GM18951 (cell line): ENCODE results near the gene RBFOX2.
"Not testable (repeated sequence)": the region's sequence is repeated elsewhere in the genome, so short reads cannot be mapped to it uniquely, and the experiment has no call there.

Source experiments
- POLR2A ChIP-seq: IDR thresholded peaks from 4 replicates; pipeline ENCODE4 v1.6.1; 2011; ENCODE audit warnings: mild to moderate bottlenecking; ENCODE audit not compliant: insufficient read length, insufficient read depth; ENCODE audit errors: extremely low read depth
- in situ Hi-C: fragments of 300-500 bp; cut with MboI; formaldehyde crosslinking; loops from one replicate; pipeline ENCODE4 v1.12.0; 2022; ENCODE audit warnings: low sequenced_read_pairs, mixed read lengths, inconsistent platforms; ENCODE audit not compliant: unreplicated experiment

The RBFOX2 gene

DNA sequence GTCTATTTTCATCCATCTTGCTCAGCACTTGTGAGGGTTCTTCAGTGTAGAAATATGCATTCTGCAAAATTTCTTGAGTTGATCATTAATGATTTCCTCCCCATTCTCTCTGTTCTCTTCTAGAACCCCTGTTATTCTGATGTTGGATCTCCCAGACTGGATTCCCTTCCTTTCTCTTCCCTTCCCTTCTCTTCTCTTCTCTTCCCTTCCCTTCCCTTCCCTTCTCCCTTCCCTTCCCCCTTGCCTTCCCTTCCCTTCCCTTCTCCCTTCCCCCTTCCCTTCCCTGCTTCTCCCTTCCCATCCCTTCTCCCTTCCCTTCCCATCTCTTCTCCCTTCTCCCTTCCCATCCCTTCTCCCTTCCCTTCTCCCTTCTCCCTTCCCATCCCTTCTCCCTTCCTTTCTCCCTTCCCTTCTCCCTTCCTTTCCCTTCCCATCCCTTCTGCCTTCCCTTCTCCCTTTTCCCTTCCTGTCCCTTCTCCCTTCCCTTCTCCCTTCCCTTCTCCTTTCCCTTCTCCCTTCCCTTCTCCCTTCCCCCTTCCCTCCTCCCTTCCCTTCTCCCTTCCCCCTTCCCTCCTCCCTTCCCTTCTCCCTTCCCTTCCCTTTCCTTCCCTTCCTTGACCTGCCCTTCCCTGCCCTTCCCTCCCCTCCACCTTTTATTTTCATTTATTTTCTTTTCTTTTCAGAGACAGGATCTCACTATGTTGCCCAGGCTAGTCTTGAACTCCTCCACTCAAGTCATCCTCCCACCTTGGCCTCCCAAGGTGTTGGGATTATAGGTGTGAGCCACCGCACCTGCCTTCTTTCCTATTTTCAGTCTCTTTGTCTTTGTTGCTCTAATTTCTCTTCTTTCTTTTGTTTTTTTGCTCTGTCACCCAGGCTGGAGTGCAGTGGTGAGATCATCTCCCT, 24.9 kb upstream of the RBFOX2 start:
- no peak for TF ChIP-seq POLR2A
- in situ Hi-C loops: no loop called here

DNA sequence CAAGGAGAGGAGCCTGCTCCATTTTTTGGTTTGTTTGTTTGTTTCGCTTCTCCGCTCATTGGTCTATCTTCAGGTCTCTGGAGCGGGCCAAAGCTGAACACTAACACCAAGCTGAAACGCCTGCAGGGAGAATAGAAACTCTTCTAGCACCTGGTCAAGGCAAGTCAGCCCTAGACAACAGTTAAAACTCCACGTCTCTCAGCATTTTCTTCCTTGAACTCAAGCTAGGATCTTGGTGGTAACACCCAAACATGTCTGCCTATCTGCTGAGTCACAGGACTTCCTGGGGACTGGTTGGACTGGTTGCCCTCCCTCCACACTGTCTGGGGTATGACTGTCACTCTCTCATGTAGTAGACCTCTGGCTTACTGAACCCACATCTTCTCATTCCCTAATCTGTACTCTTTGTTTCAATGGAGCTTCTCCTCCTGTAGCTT, 23.9 kb upstream of the RBFOX2 start:
- in situ Hi-C loops: no loop called here
- TF ChIP-seq POLR2A: no peak

DNA sequence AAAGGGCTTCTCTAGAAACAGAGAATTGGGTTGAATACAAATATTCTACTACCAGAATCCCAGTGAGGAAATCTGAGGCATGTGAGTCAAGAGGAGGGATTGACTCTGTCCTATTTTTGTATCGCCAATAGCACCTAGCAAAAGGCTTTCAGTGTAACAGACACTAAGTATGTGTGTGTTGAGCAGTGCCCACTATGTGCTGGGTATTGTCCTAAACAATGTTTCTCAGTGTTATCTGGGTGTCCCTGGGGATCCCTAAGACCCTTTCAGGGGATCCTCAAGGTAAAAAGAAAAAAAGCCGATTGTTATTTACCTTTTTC, 21.0 kb upstream of the RBFOX2 start:
- TF ChIP-seq POLR2A: no peak
- in situ Hi-C loops: no loop called here

DNA sequence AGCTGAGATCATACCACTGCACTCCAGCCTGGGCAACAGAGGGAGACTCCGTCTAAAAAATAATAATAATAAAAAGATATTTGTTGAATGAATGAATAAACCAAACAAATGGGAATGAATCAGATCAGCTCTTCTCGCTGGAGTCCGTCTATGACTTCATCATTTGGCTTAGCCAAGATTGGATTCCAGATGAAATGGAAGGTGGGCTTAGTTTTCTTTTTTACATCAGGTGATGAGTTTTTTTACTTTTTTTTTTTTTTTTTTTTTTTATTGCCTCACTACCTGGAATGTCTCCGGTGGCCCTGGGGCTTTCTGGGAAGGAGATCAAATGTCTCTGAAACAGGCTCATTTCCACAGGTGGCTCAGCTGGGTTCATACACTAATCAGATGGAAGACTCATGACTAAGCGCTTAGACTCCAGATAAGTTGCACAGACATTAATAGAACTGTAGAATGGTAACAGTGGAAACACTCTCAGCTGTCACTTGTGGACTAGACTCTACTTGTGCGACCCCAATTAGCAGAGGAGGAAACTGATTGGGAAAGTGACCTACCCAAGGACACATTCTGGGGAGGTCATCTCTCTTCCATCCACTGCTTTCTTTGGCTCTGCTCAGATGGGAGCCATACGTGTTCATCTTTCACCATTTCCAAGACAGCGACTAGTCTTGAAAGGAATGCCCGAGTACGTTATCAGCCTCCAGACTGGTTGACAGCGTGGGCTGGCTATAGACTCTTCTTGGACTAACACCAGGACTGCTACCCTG, 20.5 kb upstream of the RBFOX2 start:
- in situ Hi-C loops: no loop called here
- TF ChIP-seq POLR2A: no peak

DNA sequence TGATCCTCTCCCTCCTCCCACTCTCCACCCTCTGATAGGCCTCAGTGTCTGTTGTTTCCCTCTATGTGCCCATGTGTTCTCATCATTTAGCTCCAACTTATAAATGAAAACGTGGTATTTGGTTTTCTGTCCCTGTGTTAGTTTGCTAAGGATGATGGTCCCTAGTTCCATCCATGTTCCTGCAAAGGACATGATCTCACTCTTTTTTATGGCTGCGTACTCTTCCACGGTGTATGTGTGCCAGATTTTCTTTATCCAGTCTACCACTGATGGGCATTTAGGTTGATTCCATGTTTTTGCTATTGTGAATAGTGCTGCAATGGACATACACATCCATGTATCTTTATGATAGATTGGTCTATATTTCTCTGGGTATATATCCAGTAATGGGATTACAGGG, 15.9 kb upstream of the RBFOX2 start:
- in situ Hi-C loops: not testable (repeated sequence)

DNA sequence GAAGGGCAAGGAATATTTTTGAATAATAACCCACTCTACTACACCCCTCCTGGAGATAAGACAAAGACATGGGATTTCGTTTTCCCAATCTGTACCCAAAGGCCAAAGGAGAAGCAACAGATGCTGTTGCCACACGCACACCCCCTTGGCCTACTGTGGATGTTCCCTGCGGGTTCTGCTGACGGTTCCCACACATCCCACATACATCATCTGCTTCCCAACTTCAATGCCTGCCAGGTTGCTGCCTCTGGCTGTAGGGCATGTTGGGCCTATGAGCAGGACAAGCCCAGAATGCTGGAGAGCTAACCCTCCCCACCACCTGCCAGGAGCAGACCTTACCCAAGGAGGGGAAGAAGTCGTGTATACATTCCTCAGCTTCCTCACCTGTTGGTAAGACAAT, 13.6 kb upstream of the RBFOX2 start:
- TF ChIP-seq POLR2A: no peak
- in situ Hi-C loops: no loop called here

DNA sequence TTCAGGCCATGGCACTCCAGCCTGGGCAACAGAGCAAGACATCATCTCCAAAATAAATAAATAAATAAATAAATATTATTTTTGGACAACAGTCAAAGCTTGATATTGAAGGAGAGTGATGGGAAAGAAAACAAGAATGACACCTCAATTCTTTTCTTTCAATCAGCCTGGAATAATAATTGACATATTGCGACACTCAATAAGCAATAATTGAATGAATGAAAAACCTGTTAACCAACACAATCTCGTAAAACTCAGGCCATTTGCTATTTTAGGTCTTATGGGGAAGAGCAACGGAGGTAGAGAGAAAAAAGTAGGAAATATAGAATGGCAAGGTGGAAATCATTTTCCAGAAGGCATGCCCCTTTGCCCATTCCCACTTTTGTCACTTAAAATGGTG, 10.5 kb upstream of the RBFOX2 start:
- in situ Hi-C loops: no loop called here
- no peak for TF ChIP-seq POLR2A

DNA sequence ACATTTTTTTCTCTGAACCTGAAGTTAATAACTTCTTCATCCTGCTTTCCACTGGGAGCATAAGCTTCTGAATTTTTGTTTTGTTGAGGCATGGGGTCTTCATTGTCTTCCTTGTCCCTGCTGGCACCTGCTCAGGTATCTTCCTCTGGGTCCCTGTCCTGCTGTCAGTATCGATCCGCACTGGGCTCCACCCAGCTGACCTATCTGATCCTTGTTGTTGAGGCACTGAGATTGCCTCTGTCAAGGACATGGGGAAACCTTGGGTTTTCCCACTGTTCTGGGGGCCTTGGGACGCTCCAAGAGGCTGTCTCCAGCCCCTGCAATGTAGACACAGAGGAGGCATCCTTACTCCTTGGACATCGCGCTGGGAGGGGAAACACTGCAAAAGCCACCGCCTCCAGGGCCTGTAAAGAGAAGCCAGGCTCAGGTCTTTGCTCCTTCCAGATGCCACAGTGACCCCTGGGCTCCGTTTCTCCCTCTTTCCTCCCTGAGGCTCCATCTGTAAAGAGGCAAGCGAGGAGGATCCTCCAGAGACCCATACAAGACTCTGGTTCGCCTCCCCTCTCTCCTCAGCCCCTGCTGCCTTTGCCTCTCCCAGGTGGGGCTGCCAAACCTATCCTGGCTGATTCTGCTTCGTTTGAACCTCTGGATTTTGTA, 8.6 kb upstream of the RBFOX2 start:
- no peak for TF ChIP-seq POLR2A

DNA sequence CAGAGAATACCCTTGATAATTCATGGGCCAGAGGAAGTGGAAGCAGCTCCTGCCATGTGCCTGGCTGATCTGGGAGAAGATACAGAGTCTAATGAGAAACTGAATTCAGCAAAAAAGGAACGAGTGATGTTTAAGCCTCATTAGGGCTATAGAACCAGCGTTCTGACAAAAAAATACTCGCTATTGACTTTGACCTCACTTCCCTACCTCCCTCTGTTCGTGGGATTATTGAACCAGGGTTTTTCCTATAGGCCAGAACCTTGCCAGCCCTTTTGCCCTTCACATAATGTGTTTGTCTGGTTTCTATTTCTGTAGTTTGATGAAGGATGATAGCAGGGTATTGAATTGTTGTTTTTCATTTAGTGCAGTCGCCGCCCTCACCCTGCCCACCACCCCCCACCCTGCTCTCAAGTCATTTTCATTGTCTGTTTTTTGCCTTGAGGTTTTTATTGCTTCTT, 7.6 kb upstream of the RBFOX2 start:
- in situ Hi-C loops: no loop called here
- no peak for TF ChIP-seq POLR2A

More for the DNA sequence above, 8.6 kb upstream of the RBFOX2 start:
- in situ Hi-C loops: no loop called here

DNA sequence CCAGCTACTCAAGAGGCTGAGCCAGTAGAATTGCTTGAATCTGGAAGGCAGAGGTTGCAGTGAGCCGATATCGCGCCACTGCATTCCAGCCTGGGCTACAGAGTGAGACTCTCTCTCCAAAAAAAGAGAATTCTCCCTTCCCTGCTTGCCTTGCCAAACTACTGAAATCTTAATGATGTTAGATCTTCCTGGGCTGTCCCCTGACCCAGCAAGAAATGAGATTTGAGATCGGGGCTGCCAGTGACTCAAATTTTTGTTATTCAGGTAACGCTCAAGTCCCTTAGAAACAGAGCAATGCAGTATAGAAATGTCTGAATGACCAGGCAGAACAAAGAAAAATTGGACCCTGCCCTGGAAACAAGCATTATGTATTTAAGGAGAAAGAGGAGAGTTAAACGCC, 4.0 kb upstream of the RBFOX2 start:
- TF ChIP-seq POLR2A: no peak
- in situ Hi-C loops: no loop called here

DNA sequence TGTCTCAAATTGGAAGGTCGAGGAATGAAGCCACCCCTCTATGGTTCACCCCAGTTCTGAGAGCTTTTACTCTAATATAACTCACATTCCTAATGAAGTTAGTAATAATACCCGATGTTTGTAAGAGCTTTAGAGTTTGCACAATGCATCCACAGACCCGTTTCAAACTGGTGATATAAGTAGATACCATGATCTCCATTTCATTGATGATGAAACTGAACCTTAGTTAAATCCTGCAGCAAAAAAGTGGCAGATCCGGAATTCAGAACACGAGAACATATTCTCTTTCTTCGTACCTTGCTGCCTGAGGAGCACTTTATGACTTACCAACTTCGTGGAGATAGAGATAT, 757 bp upstream of the RBFOX2 start:
- in situ Hi-C loops: no loop called here
- no peak for TF ChIP-seq POLR2A

DNA sequence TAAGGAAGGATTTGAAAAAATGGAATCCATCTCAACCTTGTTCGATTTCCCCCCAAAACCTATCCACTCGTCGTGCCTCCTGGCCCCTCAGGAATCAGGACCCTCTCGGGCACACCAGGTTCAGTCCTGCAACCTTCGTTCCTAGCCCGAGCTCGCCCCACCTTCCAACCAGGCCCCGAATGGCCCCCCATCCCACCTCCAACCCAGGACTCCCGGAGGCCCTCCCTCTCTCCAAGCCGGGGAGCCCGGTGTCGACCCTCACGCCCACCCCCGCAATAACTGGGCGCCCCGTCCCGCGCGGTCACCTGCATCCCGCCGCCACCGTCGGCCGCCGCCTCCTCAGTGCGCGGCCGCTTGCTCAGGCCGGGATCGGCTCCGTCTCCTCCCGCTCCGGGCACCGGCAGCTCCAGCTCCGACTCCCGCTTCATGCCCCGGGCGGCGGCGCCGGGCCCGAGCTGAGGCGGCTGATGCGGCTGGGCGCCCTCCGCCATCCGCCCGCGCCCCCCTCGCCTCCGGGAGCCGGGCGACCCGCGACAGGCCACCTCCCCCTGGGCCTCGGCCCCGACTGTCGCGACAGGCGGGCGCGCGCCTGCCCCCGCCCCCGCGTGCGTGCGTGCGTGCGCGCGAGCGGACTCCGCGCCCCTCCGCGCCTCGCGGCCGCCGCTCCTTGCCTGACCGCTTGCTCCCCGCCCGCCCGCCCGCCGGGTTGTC, 534 bp downstream of the RBFOX2 start:
- in situ Hi-C loops: no loop called here
- no peak for TF ChIP-seq POLR2A

DNA sequence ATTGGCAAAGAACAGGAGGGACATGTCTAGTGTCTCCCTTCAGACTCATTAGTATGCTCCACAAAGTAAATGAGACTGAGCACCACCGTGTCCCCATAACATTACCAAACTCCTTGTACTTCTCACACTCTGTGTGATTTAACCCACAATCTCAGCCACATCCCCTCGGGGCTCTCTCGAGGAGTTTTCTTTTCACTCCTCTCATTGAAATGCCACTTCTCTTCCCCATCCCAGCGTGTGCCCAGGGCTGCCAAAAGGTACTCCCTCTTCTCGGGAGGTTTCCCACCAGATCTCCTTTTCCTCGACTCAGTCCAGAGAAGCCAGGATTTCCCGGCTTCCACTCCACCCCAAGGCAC, 1.1 kb downstream of the RBFOX2 start:
- in situ Hi-C loops: no loop called here
- no peak for TF ChIP-seq POLR2A
